Loucy (cell line): ENCODE data around the gene NHERF1.

ENCODE experiments used
- H2AFZ ChIP-seq: fragments of 200-600 bp; sonication (generic); 2 replicates; pipeline ENCODE4 v1.6.0; 2016; ENCODE audit warnings: antibody characterized with exemption, mild to moderate bottlenecking, low read length, moderate library complexity
- H3F3A ChIP-seq: fragments of 200-600 bp; 2 replicates; pipeline ENCODE4 v1.6.0; 2016; ENCODE audit warnings: antibody characterized with exemption, low read depth, mild to moderate bottlenecking
- H3K27me3 ChIP-seq: fragments of 200-600 bp; sonication (generic); 2 replicates; pipeline ENCODE4 v1.6.1; 2014; ENCODE audit warnings: low read length, mild to moderate bottlenecking; ENCODE audit not compliant: insufficient read depth, poor library complexity, severe bottlenecking
- H3K36me3 ChIP-seq: fragments of 200-600 bp; sonication (generic); 2 replicates; pipeline ENCODE4 v1.6.1; 2016; ENCODE audit warnings: low read length; ENCODE audit not compliant: insufficient read depth
- H3K4me1 ChIP-seq: fragments of 200-600 bp; sonication (generic); 2 replicates; pipeline ENCODE4 v1.5.1; 2014; ENCODE audit warnings: low read length, mild to moderate bottlenecking; ENCODE audit not compliant: insufficient read depth, poor library complexity, severe bottlenecking
- H3K4me2 ChIP-seq: fragments of 200-600 bp; sonication (generic); 2 replicates; pipeline ENCODE4 v1.6.0; 2014; ENCODE audit warnings: antibody characterized with exemption, low read length, low read depth, mild to moderate bottlenecking; ENCODE audit not compliant: poor library complexity, severe bottlenecking
- H3K4me3 ChIP-seq: fragments of 200-600 bp; sonication (generic); 2 replicates; pipeline ENCODE4 v1.5.1; 2014; ENCODE audit warnings: low read length, mild to moderate bottlenecking, mixed read lengths; ENCODE audit not compliant: poor library complexity, severe bottlenecking
- H3K79me2 ChIP-seq: fragments of 200-600 bp; sonication (generic); 2 replicates; pipeline ENCODE4 v1.6.1; 2014; ENCODE audit warnings: low read length; ENCODE audit not compliant: insufficient read depth
- H3K9ac ChIP-seq: fragments of 200-600 bp; sonication (generic); 2 replicates; pipeline ENCODE4 v1.6.0; 2014; ENCODE audit warnings: mild to moderate bottlenecking, low read depth, low read length, moderate library complexity; ENCODE audit not compliant: poor library complexity, severe bottlenecking
- H3K9me2 ChIP-seq: fragments of 200-600 bp; sonication (generic); replicated peaks from 2 replicates; pipeline ENCODE4 v1.6.1; 2016; ENCODE audit warnings: low read depth, low read length, mixed read lengths
- H3K9me3 ChIP-seq: fragments of 200-600 bp; sonication (generic); 2 replicates; pipeline ENCODE4 v1.6.1; 2014; ENCODE audit warnings: mild to moderate bottlenecking, antibody characterized with exemption, low read length, low read depth; ENCODE audit not compliant: insufficient read depth
- H4K20me1 ChIP-seq: fragments of 200-600 bp; sonication (generic); 2 replicates; pipeline ENCODE4 v1.6.0; 2014; ENCODE audit warnings: antibody characterized with exemption, low read length, mild to moderate bottlenecking; ENCODE audit not compliant: insufficient read depth, poor library complexity, severe bottlenecking
- EZH2phosphoT487 ChIP-seq: fragments of 200-600 bp; IDR thresholded peaks from 2 replicates; pipeline ENCODE4 v1.6.1; 2018; ENCODE audit warnings: antibody characterized with exemption, mild to moderate bottlenecking, moderate library complexity, borderline replicate concordance
- TF ChIP-seq, protein P1 (sequence below): fragments of 200-600 bp; sonication (generic); conservative IDR thresholded peaks from 2 replicates; pipeline ENCODE4 v1.5.1; 2014; ENCODE audit warnings: mild to moderate bottlenecking, antibody characterized with exemption, low read length

The NHERF1 gene

DNA sequence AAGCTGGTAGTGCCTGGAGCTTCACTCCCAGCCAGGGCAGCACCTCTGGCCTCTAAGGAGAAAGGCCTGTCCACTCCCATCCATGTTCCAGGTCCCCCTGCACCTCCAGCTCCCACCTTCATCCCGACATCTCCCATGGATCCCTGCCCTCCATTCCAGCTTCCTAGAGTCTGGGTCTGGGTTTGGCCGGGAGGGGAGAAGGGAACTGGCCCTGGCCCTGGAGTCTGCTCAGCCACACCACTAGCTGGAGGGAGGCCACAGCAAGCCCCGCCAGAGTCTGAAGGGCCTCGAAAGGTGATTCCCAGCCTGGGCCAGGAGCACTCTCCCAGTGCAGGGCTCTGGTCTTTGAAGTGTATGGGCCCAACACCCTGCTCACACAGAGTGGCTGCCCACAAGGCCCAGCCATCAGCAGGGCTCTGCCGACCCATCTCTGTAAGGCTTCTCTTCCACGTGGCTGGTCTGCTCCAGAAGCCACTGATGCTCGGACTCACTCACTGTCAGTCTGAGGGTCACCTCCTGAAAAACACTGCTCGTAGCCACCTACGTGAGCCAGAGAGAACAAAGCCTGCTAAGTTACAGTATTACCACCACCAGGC, 23.0 kb downstream of the NHERF1 start:
- H3K9me2 ChIP-seq: no peaks in the 10 kb centered on the region
- peaks cover 23% of the 10 kb centered on the region for H4K20me1 ChIP-seq
- H3K9me3 ChIP-seq: no peaks in the 10 kb centered on the region
- no peaks in the 10 kb centered on the region for H3F3A ChIP-seq
- H3K36me3 ChIP-seq: peaks cover 68% of the 10 kb centered on the region; the same call in 1 of the 2 replicates
- no peak overlapping the region for H3K9ac ChIP-seq
- peaks cover 7% of the 10 kb centered on the region for H3K4me1 ChIP-seq
- H3K27me3 ChIP-seq: no peaks in the 10 kb centered on the region
- peaks cover 38% of the 10 kb centered on the region for H3K79me2 ChIP-seq
- no peak overlapping the region for H3K4me3 ChIP-seq
- H2AFZ ChIP-seq: no peak overlapping the region
- H3K4me2 ChIP-seq: no peak overlapping the region
- TF ChIP-seq, protein P1, sequence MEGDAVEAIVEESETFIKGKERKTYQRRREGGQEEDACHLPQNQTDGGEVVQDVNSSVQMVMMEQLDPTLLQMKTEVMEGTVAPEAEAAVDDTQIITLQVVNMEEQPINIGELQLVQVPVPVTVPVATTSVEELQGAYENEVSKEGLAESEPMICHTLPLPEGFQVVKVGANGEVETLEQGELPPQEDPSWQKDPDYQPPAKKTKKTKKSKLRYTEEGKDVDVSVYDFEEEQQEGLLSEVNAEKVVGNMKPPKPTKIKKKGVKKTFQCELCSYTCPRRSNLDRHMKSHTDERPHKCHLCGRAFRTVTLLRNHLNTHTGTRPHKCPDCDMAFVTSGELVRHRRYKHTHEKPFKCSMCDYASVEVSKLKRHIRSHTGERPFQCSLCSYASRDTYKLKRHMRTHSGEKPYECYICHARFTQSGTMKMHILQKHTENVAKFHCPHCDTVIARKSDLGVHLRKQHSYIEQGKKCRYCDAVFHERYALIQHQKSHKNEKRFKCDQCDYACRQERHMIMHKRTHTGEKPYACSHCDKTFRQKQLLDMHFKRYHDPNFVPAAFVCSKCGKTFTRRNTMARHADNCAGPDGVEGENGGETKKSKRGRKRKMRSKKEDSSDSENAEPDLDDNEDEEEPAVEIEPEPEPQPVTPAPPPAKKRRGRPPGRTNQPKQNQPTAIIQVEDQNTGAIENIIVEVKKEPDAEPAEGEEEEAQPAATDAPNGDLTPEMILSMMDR: no peak
- no peak for TF ChIP-seq EZH2phosphoT487

DNA sequence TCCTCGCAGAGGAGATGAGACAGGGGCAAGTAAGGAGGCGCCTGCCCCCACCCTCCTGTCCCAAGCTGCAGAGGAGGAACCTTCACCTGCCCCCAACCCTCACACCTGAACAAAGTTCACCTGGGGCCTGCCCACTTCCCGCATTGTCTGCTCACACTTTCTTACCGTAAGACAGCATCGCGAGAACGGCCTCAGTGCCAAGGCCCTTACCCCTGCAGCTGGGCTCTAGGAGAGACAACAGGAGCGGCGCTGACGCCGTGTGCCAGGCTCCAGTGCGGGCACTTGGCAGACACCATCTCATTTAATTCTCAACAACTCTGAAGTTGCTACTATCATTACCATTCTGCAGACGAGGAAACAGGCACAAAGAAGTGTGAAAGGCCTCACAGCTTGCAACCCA, 23.6 kb downstream of the NHERF1 start:
- Histone ChIP-seq H3K9me3 (no peaks in the 10 kb centered on the region), H3K27me3 (no peaks in the 10 kb centered on the region), H3K4me1 (peaks cover 13% of the 10 kb centered on the region), H3K9me2 (no peaks in the 10 kb centered on the region), H3K79me2 (peaks cover 40% of the 10 kb centered on the region), H3K4me2 (no peak overlapping the region), H3F3A (no peaks in the 10 kb centered on the region), H2AFZ (no peak overlapping the region), H4K20me1 (peaks cover 19% of the 10 kb centered on the region), H3K4me3 (no peak overlapping the region), H3K9ac (no peak overlapping the region), H3K36me3 (peaks cover 61% of the 10 kb centered on the region; the same call in 1 of the 2 replicates)
- TF ChIP-seq, protein P1: no peak
- TF ChIP-seq EZH2phosphoT487: no peak

DNA sequence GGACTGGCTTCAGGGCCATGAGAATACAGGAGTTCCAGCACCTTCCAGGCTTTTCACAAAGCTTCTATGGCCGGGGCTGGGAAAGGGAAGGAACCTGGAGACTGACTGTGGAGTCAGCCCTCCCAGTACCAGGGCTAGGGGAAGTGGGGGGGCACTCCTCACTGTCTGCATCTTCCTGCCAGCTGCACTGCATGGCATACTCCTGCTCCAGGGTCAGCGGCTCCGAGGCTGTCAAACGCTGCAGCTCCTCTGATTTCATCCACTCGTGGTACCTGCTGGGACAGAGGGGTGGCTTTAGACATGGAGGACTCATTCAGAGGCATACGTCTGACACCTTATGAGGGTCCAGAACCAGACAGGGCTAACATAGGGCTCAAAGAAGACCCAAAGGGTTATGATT, 25.0 kb downstream of the NHERF1 start:
- TF ChIP-seq, protein P1: no peak
- TF ChIP-seq EZH2phosphoT487: no peak
- Histone ChIP-seq H3K4me2 (no peak overlapping the region), H3K79me2 (peaks cover 46% of the 10 kb centered on the region), H3K9me3 (no peaks in the 10 kb centered on the region), H3F3A (no peaks in the 10 kb centered on the region), H3K9me2 (no peaks in the 10 kb centered on the region), H3K27me3 (no peaks in the 10 kb centered on the region), H3K4me1 (peaks cover 20% of the 10 kb centered on the region), H3K4me3 (no peak overlapping the region), H4K20me1 (peaks cover 14% of the 10 kb centered on the region), H2AFZ (no peak overlapping the region), H3K36me3 (peaks cover 48% of the 10 kb centered on the region; the same call in 1 of the 2 replicates), H3K9ac (no peak overlapping the region)
